ENCODE results near the gene SLCO2A1.
"Not testable (repeated sequence)": the region's sequence is repeated elsewhere in the genome, so short reads cannot be mapped to it uniquely, and the experiment has no call there.

Gene SLCO2A1

DNA sequence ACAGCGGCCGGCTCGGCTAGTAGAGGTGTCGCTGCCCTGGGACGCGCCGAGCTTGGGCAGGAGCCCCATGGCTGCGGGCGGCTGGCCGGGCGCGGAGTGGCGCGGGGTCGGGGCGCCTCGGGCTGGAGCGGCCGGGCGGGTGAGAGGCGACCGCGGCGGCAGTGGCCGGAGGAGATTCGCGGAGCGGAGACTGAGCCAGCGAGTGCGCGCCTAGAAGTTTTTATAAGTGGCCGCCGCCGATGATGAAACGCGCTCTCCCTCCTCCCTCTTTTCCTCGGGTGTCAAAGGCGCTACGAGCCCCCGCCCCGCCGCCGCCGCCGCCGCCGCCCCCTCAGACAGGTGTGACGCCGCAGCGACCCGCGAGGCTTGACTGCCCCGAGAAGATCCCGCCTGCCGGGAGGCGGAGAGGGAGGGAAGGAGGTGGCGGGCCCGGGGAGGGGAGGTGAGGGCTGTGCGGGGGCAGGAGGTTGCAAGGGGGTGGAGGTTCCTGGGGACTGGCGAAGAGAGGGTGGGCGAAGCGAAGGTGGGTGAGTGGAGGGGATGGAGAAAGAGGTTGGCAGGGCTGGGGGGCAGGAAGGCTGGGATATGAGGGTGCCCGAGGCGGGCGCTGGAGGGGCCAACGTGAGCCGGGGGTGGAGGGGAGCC lies at the start of gene SLCO2A1:
Gene SLCO2A1 (minus strand): TSS at position 192 of the 645 bp plus-strand sequence. CDS start 123 bp downstream, at position 69.
- no peak for FAIRE-seq
- DNase-seq (ENCODE audit: low spot score), result no peak

DNA sequence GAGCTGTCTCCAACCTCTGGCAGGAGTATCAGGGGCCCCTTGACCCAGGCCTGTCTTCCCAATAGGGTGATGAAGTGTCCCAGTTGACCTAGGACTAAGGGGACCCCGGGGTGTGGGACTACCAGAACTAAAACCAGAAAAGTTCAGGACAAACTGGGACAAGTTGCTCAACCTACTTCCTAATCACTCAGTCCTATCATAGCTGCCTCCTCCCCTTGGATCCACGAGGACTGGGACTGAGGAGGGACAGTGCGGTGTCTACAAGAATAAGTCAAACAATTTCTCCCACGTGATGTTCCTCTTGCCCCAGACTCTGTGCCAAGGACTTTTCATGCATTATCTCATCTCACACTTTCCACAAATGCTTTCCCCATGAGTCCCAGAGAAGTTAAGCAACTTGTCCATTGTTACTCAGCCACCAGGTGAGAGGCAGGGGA lies 49.4 kb upstream of the SLCO2A1 start:
- no peak for FAIRE-seq

DNA sequence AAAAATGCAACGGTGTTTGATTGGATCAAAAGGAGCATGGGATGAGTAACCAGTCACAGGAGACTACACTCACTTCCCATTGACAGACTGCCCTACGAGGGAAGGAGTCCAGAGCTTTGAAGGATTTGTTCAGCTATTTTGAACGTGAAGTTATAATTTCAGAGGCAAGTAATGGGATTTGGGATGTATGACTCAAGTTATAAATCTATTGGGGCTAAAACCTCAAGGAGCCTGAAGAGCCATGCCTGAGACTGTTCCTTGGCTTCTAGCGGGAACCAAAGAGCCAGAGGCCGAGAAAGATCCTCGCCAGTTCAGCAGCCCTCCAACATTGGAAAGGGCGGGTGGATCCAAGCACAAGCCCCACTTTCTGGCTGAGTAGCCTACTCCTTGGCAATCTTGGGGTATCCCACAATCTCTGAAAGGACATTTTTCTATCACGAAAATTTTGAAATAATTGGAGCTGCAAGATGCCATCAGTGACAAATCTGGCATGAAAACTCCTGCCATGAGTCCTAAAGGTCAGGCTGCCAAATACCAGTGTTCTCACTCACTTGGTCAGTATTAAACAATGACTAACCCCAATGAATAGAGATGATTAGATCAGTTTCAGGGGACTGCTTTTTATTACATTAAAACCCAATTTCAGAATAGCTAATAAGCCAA lies 48.6 kb upstream of the SLCO2A1 start:
- FAIRE-seq, result no peak
- DNase-seq (ENCODE audit: low spot score), result no peak

More for the DNA sequence above, 49.4 kb upstream of the SLCO2A1 start:
- DNase-seq (ENCODE audit: low spot score), result no peak

DNA sequence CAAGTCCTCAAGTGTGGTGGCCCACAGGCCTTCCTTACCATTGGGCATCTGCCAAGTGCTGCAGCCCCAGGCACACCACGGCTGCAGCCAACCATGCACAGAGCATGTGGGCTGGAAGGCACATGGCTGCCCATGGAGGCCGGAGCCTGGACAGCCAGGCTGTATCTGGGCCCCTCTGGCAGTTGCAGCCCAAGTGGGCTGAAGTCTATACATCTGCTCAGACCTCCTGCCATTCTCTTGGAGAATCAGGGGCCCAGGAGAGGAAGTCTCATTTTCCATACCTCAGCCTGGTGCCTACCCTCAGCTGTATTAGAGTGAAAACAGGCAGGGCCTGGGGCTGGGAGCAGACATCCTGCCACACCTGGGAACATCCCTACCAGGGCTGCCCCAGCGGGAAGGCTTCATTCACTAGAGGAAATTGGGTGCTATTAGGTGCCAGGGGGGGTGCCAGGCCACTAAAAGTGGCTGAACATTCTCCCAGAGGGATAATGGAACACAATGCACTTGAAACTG lies 48.0 kb upstream of the SLCO2A1 start:
- FAIRE-seq (no peak), DNase-seq (ENCODE audit: low spot score) (no peak)

DNA sequence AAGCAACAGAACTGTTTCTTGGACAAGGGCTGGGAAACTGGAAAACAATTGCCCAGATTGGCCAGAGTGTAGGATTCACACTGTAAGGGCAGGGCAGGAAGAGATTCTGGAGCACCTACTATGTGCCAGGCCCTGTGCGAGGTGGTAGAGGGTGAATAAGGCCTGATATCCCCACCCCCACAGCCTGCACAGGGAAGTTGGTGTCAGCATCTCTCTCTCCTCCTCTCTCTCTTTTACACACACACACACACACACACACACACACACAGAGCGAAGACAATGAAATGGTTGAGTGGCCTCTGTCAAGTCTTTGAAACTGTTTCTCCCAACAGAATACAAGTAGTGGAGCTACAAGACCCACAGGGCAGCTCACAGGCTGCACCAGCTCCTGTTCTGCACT lies 47.1 kb upstream of the SLCO2A1 start:
- FAIRE-seq, result no peak
- DNase-seq (ENCODE audit: low spot score), result no peak

DNA sequence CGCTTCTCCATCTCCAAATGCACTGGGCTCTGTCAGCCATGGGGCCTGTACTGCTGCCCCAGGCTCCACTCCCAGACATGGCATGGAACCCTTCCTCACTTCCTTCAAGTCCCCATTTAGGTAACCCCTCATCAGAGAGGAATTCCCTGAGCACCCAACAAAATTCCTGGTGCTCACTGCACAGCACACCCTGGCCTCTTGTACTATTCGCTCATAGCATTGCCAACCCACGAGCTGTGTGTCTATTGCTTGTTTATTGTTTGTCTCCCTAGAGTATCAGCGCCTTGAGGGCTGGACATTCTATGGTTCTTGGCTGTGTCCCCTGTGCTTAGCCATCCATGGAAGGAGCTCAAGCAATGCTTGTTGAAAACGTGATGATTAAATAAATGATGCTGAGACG lies 46.1 kb upstream of the SLCO2A1 start:
- FAIRE-seq, result no peak
- DNase-seq (ENCODE audit: low spot score), result no peak

DNA sequence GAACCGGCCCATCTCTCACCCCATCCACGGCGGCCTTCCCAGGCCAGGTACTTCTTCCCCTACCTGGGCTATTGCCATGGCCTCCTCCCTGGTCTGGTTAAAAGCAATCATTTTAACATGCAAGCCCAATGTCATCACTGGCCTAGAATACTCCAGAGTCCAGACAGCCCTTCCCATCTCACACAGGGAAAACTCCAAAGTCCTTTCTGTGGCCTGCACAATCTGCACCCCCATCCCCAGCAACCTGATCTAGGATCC lies 45.8 kb upstream of the SLCO2A1 start:
- FAIRE-seq (no peak), DNase-seq (ENCODE audit: low spot score) (no peak)

DNA sequence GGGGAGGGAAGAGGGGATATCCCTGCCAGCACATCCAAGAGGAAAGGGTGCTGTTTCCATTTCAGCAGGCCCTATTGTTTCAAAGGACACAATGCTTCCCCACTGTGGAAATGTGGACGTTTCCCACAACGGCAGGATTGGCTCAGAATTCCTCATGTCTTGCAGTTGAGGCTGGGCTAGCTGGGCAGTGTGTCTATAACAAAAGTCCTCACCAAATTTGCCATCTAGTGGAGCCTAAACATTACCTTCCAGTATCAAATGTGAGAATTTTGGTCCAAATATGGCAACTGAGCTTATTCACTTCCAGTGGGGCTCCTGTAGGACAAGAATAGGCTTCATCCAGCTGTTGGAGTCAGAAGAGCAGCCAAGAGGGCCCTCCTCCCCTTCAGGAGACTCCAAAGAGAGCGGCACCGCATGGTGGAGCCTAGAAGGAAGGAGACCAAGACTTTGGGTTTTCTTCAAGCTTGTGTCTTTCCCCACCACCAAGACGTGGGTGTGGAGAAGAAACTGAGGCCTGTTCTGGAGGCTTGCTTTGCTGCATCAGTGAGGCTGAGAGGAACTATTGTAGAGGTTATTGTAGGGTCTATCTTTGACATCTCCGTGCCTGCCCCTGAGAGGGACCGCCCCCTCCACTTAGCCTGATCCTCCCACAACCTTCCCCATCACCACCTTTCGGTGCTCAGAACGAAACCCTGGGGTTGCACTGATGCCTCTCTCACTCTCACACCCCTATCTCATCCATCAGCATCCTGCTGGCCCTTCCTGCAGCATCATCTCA lies 45.3 kb upstream of the SLCO2A1 start:
- no peak for DNase-seq (ENCODE audit: low spot score)
- no peak for FAIRE-seq

DNA sequence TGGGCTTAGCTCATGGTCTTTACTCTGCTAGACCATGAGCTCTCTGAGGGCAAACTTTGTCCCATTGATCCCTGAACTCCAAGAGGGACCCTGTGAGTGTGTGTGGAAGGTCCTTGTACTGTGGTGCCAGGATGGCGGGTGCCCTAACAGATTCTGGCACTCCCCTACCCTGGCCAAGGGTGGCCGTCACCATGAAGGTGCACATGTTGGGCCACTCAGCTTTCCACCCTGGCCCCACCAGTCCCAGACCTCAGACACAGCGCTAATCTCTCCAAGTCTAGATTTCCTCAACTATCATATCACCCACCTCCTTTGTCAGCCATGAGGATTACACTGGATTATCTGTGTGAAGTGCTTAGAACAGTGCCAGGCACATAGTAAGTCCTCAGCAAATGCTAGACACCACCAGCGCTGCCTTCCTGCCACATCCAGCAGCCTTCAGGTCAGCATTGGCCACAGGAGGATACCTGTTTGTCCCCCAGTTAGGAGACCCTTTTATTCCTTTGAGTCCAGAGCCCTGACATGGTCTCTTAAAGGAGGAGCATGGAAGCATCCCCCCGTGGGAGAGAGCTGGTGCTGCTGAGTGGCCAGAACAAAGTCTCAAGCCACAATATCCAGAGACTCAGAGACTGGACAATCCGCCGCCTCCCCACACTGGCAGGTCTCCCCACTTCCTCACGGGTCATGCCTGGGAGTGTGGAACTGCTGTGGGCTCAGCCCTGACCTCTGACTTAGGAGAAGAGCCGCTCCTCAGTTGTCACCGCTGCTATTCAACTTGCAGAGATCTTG lies 44.5 kb upstream of the SLCO2A1 start:
- FAIRE-seq (no peak), DNase-seq (ENCODE audit: low spot score) (no peak)

DNA sequence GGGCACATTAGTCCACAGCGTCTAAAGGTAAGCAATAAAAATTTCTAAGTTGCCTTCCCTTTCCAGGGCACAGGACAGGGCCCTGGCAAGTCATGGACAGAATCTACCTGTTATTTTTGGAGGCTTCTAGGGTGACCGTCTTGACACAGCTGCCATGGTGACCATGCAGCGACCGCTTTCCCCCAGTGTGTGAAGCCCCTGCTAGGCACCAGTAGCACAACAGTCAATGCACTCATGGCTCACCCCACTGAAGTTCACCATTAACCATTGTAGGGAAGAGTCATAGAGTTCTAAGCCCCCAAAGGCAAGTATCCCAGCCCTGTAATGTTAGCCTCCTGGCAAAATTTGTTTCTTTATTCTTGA lies 43.8 kb upstream of the SLCO2A1 start:
- FAIRE-seq (no peak), DNase-seq (ENCODE audit: low spot score) (no peak)

DNA sequence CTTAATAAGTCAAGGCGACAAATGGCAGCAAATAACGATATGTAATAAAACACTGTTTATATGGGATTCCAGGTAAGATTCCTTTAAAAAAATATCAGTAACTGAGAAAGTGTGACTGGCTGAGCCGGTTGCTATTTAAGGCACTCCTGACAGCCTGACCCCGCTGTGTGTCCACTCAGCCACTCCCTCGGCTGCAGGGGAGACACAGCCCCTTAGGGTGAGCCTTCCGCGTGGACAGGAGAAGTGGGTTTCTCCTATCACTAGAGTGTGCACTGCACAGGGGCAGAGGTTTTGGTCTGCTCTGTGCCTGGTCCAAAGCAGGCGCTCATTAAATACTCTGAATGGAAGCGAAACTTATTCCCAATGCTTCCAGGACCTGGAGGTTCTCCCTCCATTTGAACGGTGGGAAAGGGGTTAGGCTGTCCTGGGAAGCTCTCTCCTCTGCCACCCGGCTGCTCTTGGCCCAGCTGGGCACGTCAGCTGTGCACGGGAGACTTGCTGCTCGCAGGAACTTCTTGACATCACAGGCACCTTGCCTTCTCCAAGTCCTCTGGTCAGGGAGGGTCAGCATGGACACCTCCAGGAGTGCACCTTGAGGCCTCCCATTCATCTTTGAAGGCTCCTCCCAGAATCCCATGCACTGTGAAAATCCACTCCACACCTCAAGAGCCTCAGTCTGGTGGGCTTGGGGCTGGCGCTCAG lies 43.3 kb upstream of the SLCO2A1 start:
- FAIRE-seq (no peak), DNase-seq (ENCODE audit: low spot score) (no peak)

DNA sequence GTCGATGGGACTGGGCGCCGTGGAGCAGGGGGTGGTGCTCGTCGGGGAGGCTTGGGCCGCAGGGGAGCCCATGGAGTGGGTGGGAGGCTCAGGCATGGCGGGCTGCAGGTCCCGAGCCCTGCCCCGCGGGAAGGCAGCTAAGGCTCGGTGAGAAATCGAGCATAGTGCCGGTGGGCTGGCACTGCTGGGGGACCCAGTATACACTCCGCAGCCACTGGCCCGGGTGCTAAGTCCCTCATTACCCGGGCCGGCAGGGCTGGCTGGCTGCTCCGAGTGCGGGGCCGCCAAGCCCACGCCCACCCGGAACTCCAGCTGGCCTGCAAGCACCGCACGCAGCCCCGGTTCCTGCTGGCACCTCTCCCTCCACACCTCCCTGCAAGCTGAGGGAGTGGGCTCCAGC lies 40.6 kb upstream of the SLCO2A1 start:
- not testable (repeated sequence) for FAIRE-seq; DNase-seq (ENCODE audit: low spot score)

DNA sequence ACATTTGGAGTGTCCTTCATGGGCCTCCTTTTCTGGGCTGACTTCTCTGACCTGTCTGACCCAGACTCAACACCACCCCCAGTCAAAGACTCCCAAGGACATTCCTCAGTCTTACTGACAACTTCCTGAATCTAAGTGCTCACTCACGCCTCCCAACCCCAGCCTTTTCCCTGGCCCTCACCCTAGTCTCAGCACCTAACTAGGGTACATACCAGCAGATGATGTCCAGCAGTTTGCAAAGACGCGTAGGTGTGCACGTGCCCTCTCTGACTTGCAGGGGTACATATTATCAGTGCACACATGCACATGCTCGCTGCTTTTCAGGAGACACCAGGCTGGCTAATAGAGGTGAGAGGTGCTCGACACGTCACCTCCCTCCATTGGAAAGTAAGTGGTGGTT lies 38.7 kb upstream of the SLCO2A1 start:
- DNase-seq (ENCODE audit: low spot score) (no peak), FAIRE-seq (no peak)

DNA sequence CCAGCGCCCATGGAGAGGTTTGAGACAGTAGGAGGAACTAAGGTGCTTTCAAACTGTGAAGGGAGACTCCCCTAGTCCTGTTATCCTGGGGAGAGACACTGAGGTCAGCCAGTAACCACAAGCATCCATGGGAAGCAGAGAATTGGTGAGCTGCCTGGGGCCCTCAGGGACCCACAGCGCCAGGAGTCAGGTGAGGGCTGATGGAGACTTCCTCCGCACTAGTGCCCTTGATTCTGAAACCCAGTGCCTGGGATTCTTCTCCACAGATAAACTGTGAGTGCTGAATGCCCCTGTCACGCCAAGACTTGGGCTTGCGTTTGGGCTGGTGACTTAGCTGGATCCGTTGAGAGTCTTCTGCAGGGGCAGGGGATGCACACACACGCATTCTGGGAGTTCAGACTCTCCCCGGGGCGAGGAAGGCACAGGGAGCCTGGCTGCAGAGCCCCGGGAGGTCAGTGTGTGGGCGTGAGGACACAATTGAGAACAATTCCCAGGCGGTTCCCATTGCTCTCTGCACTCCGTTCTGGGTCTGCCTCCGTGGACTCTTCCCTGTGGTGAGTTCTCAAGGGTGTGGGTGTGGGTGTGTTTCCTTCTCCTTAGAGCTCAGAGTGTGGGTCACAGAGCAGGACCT lies 37.9 kb upstream of the SLCO2A1 start:
- DNase-seq (ENCODE audit: low spot score) (no peak), FAIRE-seq (no peak)

DNA sequence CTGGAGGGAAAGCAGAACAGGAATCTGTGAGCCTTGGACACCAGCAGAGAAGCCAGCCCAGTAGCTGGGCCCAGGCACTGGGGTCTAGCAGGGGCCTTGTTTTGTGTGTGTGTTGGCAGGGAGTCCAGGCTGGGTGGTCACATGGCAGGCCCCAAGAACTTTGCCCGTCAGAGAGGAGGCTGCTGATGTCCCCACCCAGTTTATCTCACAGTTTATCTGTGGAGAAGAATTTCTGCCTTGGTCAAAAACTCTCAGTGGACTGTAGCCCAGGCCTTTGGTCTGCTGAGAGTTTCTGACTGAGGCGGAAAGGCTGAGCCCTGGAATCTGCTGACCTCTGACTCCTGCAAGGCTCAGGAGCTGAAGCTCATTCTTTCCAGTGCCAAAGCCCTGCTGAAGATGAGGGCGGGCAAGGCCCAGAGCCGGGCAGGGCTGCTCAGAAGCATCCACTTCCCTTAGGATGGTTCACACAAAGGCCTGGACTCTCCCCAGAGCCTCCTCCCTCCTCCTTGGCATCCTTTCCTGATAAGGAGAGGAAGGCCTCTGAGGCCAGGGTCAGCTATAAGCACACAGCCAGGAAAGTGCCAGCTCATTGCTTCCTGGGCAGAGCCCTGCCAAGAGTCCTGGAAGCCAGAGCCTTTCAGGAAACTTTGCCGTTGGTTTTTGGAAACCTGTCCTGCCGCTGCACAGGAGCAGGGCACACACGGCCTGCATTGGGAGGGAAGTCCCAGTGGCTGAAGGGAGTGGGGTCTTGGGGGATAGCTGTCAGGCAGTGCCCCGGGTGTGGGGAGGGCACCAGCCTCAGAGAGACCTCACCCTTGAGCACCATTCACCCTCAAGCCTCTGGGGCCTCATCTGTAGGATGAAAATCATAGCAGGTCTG lies 37.2 kb upstream of the SLCO2A1 start:
- FAIRE-seq (no peak), DNase-seq (ENCODE audit: low spot score) (no peak)

DNA sequence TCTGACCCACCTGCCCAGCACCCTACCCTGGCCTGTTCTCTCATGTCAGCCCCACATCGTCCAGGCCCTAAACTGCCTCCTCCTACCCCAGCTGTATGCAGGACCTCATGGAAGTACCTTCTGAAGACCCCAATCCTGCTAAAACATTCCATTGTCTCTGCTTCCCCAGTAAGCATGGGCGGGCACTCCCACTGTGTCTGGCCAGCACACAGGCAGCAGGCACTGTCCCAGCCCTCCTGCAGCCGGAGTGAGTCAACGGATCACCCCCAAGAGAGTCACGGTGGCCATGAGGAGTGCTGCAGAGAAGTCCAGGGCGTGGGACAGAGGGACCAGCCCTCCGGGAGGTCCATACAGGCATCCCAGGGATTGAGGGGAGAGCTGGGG lies 36.4 kb upstream of the SLCO2A1 start:
- DNase-seq (ENCODE audit: low spot score), result no peak
- FAIRE-seq, result no peak

DNA sequence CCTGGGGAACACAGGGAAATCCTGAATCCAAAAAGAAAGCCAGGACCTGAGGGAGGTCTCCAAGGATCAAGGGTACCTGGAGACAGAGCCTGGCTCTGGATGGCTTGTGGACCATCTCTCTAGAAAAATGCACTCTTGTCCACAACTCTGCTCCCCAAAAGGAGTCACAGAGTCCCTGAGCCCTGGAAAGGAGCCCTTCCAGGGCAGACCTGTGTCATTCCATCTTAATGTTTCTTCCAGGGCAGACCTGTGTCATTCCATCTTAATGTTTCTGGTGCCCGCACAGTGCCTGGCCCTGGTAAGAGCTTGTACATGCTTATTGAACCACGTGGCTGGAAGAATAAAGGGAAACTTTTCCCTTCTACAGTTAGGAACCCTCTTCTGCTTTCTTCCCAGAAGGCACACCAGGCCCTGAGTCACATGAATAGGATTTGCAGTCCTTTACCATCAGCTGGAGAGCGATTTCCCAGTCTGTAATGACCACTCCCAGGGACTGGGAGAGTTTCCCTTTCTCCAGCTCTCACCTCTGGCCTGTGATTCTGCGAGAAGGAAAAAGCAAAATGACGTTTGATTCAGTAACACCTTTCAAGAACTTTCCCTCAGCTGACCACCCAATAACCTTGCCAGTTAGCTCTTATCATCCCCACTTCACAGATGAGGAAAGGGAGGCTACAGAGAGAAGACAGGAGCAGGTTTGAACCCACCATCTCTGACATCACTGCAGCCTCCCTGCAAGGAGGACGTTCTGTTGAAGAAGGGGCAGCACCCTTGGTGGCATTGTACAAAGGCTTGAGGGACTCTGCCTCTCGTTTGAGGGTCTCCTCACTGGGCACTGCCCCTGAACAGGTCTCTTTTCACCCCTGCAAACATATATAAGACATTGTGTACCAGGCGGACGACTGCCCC lies 35.8 kb upstream of the SLCO2A1 start:
- DNase-seq (ENCODE audit: low spot score) (no peak), FAIRE-seq (no peak)

DNA sequence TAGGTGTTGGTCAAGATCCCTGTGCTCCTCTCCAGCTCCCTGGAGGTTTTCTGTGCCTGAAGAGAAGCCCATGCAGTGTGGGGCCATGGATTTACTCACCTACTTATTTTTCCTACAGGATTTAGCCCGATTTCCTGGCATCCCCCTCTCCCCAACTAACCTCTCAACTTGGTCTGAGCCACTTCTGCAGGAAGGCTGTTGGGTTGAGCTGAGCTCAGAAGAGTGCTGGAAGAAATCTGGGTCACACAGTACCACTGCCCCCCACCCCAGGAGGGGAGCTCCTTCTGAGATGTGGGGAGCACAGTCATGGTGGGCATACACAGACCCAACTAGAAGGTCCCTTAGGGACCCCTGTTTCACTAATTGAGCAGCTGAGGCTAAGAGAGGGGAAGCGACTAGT lies 34.4 kb upstream of the SLCO2A1 start:
- DNase-seq (ENCODE audit: low spot score) (no peak), FAIRE-seq (no peak)

DNA sequence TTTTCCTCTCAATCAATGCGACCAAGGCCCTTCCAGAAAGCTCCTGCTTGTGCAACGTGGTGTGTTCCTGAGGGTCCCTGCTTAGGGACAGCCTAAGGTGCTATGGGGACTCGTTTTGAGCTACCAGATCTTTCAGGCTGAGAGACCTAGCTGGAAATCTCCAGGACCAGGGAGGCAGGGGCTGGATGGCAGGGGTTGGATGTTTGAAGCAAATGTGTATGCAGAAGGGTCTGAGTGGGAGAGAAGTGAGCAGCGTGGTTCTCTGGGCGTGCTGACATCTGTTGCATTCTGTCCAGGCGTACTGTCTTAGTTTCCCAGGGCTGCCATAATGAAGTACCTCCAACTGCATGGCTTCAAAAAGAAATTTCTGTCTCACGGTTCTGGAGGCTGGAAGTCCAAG lies 31.7 kb upstream of the SLCO2A1 start:
- no peak for FAIRE-seq

More for the DNA sequence above, 31.7 kb upstream of the SLCO2A1 start:
- DNase-seq (ENCODE audit: low spot score), result no peak
